Measurements from ENCODE around the gene PACS1.

GRCh38 chr11:66228521-66228920, 158.4 kb downstream of the PACS1 start:
- TF ChIP-seq CTCF (conservative IDR thresholded peaks at IDR 0.05) (no peak), EZH2 (IDR thresholded peaks at IDR 0.05; ENCODE audit: low read depth) (no peak)
